Liver (tissue), 9 donors: ENCODE results near the gene EXOC8. TPM values are rescaled to one million over a fixed set of nuclear protein-coding genes. Genes with fewer than 3 reads are reported as not detected.

Source experiments
- DNase-seq: peaks from one replicate; pipeline ENCODE4 v3.0.0-alpha.2; 2017; ENCODE audit warnings: low spot score
- H3K27ac ChIP-seq, 2 donors: one replicate each; pipeline ENCODE4 v1.7.0; 2013; ENCODE audit warnings: inconsistent platforms in 2 of 2, low read length in 2 of 2, control low read depth in 1 of 2, low read depth in 1 of 2, mild to moderate bottlenecking in 1 of 2
- H3K27me3 ChIP-seq, 4 donors: one replicate each; pipeline versions ENCODE4 v1.6.1 to v1.7.0; 2013; ENCODE audit warnings: low read length in 3 of 4, inconsistent platforms in 1 of 4, mild to moderate bottlenecking in 1 of 4, moderate library complexity in 1 of 4; ENCODE audit not compliant: control insufficient read depth in 4 of 4, insufficient read depth in 4 of 4
- H3K36me3 ChIP-seq, 4 donors: one replicate each; pipeline versions ENCODE4 v1.6.1 to v1.7.0; 2013; ENCODE audit warnings: low read length in 3 of 4, mild to moderate bottlenecking in 3 of 4, low read depth in 1 of 4, moderate library complexity in 1 of 4; ENCODE audit not compliant: control insufficient read depth in 4 of 4, insufficient read depth in 3 of 4
- H3K4me1 ChIP-seq, 4 donors: one replicate each; pipeline versions ENCODE4 v1.6.1 to v1.7.0; 2013; ENCODE audit warnings: low read length in 3 of 4, mild to moderate bottlenecking in 3 of 4, moderate library complexity in 1 of 4; ENCODE audit not compliant: control insufficient read depth in 4 of 4, insufficient read depth in 4 of 4
- H3K4me3 ChIP-seq, 3 donors: one replicate each; pipeline versions ENCODE4 v1.6.1 to v1.7.0; 2013; ENCODE audit warnings: low read length in 3 of 3, control low read depth in 1 of 3, low read depth in 1 of 3, mild to moderate bottlenecking in 1 of 3
- H3K9ac ChIP-seq, 2 donors: one replicate each; pipeline ENCODE4 v1.7.0; 2013; ENCODE audit warnings: low read length in 2 of 2, mild to moderate bottlenecking in 2 of 2, moderate library complexity in 2 of 2, control low read depth in 1 of 2, low read depth in 1 of 2
- H3K9me3 ChIP-seq, 4 donors: one replicate each; pipeline versions ENCODE4 v1.6.1 to v1.7.0; 2013; ENCODE audit warnings: low read length in 3 of 4; ENCODE audit not compliant: control insufficient read depth in 4 of 4
- ATF3 ChIP-seq: IDR thresholded peaks from 2 replicates; pipeline ENCODE4 v1.6.1; 2016; ENCODE audit warnings: antibody characterized with exemption
- EGR1 ChIP-seq, 2 donors: IDR thresholded peaks; 2 replicates each; pipeline ENCODE4 v1.6.1; 2016 to 2018; ENCODE audit warnings: antibody characterized with exemption in 2 of 2, low read depth in 2 of 2
- FOXA1 ChIP-seq: IDR thresholded peaks from 2 replicates; pipeline ENCODE4 v1.6.1; 2016; ENCODE audit warnings: antibody characterized with exemption
- FOXA2 ChIP-seq: IDR thresholded peaks from 2 replicates; pipeline ENCODE4 v1.6.1; 2016; ENCODE audit warnings: antibody characterized with exemption
- GABPA ChIP-seq, 2 donors: IDR thresholded peaks in 1 of 2; conservative IDR thresholded peaks in 1 of 2; 2 replicates each; pipeline ENCODE4 v1.6.1; 2016; ENCODE audit warnings: antibody characterized with exemption in 2 of 2, mild to moderate bottlenecking in 1 of 2, moderate library complexity in 1 of 2
- HNF4A ChIP-seq, 2 donors: conservative IDR thresholded peaks; 2 replicates each; pipeline ENCODE4 v1.6.1; 2016; ENCODE audit warnings: antibody characterized with exemption in 2 of 2, mild to moderate bottlenecking in 2 of 2
- HNF4G ChIP-seq: IDR thresholded peaks from 2 replicates; pipeline ENCODE4 v1.6.1; 2016; ENCODE audit warnings: antibody characterized with exemption
- JUND ChIP-seq, 2 donors: IDR thresholded peaks; 2 replicates each; pipeline ENCODE4 v1.6.1; 2016; ENCODE audit warnings: antibody characterized with exemption in 2 of 2
- NR2F2 ChIP-seq: IDR thresholded peaks from 2 replicates; pipeline ENCODE4 v1.6.1; 2016; ENCODE audit warnings: antibody characterized with exemption
- RAD21 ChIP-seq, 2 donors: IDR thresholded peaks; 2 replicates each; pipeline ENCODE4 v1.6.1; 2016; ENCODE audit warnings: antibody characterized with exemption in 2 of 2, mild to moderate bottlenecking in 2 of 2
- REST ChIP-seq: IDR thresholded peaks from 2 replicates; pipeline ENCODE4 v1.6.1; 2016; ENCODE audit warnings: antibody characterized with exemption, mild to moderate bottlenecking
- RXRA ChIP-seq, 2 donors: IDR thresholded peaks; 2 replicates each; pipeline ENCODE4 v1.6.1; 2017 to 2018; ENCODE audit warnings: antibody characterized with exemption in 2 of 2, mild to moderate bottlenecking in 1 of 2
- SP1 ChIP-seq: IDR thresholded peaks from 2 replicates; pipeline ENCODE4 v1.6.1; 2018; ENCODE audit warnings: antibody characterized with exemption, mild to moderate bottlenecking
- TAF1 ChIP-seq: conservative IDR thresholded peaks from 2 replicates; pipeline ENCODE4 v1.6.1; 2016; ENCODE audit warnings: antibody characterized with exemption, mild to moderate bottlenecking
- YY1 ChIP-seq: IDR thresholded peaks from 2 replicates; pipeline ENCODE4 v1.6.1; 2016; ENCODE audit warnings: antibody characterized with exemption, mild to moderate bottlenecking
- ZBTB33 ChIP-seq: IDR thresholded peaks from 2 replicates; pipeline ENCODE4 v1.6.1; 2016; ENCODE audit warnings: antibody characterized with exemption
- WGBS: extraction: QIAGEN DNeasy Blood & Tissue Kit; methylation state at CpG from one replicate; pipeline ENCODE4 v1.1.7; 2013; 5-methylcytosine and 5-hydroxymethylcytosine counted together
- polyA plus RNA-seq, 2 donors: library from polyadenylated mRNA; stranded (reverse) in 1 of 2; unstranded in 1 of 2; fragments of 200-250 nt in 1 of 2; fragments of >200 nt in 1 of 2; fragmentation: Nextera tagmentation in 1 of 2; extraction: Ambion mirVana in 1 of 2; gene quantifications; one replicate each; pipeline versions ENCODE4 v1.2.1 to v1.2.3, GENCODE V29; 2013 to 2015
- total RNA-seq, 2 donors: library from RNA; depleted of rRNA; stranded (reverse); fragments of >200 nt; gene quantifications; one replicate each; pipeline ENCODE4 v1.2.3, GENCODE V29; 2014
- TF ChIP-seq, protein P1 (sequence below): IDR thresholded peaks from 2 replicates; pipeline ENCODE4 v1.6.1; 2016; ENCODE audit warnings: antibody characterized with exemption
- TF ChIP-seq, protein P2 (sequence below): fragments of 150-350 bp; IDR thresholded peaks from 2 replicates; pipeline ENCODE4 v1.5.1; 2017; ENCODE audit warnings: improper control_type of control experiment, low read depth, low read length; ENCODE audit not compliant: missing input control
- donor health status: healthy.
- donor health status: healthy.
- donor health status: healthy.
- donor health status: healthy.
- donor health status: healthy.

EXOC8 gene
- total and polyA plus RNA-seq, 4 donors: 1.6 to 13.4 (median 7.5) TPM

DNA sequence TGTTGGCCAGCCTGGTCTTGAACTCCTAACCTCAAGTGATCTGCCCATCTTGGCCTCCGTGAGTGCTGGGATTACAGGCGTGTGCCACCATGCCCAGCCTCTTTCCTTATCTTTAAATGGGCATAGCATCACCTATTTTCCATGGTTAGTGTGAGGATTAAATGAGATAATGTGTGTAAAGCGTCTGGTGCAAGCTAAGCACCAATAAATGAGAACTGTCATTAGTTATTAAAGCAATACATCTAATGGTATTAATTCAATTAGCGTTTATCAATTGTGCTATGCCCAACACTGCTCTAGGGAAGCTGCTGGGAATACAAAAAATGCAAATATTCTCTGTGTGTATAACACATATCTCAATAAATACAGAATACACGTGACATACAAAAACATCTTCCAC, 10.0 kb downstream of the EXOC8 start:
- H3K9me3 ChIP-seq: no peaks in the 10 kb centered on the region
- H3K27me3 ChIP-seq: no peaks in the 10 kb centered on the region
- no peak for DNase-seq
- no peak overlapping the region for H3K9ac ChIP-seq
- WGBS: 85% methylated on average over 5 of the region's 5 CpGs
- H3K27ac ChIP-seq: no peak overlapping the region
- peaks cover 0 to 2% (median 0%) of the 10 kb centered on the region in 4 donors for H3K36me3 ChIP-seq
- TF ChIP-seq EGR1 (IDR thresholded peaks at IDR 0.05; ENCODE audit: low read depth in 2 of 2) (no peak), HNF4A (conservative IDR thresholded peaks at IDR 0.05) (no peak), RXRA (IDR thresholded peaks at IDR 0.05) (no peak), SP1 (no peak), FOXA1 (no peak), RAD21 (IDR thresholded peaks at IDR 0.05) (no peak), YY1 (no peak), JUND (IDR thresholded peaks at IDR 0.05) (no peak), ATF3 (no peak), HNF4G (no peak), GABPA (IDR thresholded peaks at IDR 0.05 in 1 of 2, conservative IDR thresholded peaks at IDR 0.05 in 1 of 2) (no peak), ZBTB33 (no peak), FOXA2 (no peak), REST (no peak), TAF1 (no peak), NR2F2 (no peak)
- TF ChIP-seq, protein P1, sequence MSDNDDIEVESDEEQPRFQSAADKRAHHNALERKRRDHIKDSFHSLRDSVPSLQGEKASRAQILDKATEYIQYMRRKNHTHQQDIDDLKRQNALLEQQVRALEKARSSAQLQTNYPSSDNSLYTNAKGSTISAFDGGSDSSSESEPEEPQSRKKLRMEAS: no peak
- TF ChIP-seq, protein P2, sequence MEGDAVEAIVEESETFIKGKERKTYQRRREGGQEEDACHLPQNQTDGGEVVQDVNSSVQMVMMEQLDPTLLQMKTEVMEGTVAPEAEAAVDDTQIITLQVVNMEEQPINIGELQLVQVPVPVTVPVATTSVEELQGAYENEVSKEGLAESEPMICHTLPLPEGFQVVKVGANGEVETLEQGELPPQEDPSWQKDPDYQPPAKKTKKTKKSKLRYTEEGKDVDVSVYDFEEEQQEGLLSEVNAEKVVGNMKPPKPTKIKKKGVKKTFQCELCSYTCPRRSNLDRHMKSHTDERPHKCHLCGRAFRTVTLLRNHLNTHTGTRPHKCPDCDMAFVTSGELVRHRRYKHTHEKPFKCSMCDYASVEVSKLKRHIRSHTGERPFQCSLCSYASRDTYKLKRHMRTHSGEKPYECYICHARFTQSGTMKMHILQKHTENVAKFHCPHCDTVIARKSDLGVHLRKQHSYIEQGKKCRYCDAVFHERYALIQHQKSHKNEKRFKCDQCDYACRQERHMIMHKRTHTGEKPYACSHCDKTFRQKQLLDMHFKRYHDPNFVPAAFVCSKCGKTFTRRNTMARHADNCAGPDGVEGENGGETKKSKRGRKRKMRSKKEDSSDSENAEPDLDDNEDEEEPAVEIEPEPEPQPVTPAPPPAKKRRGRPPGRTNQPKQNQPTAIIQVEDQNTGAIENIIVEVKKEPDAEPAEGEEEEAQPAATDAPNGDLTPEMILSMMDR: no peak
- H3K4me3 ChIP-seq: no peak overlapping the region
- H3K4me1 ChIP-seq: peaks cover 0 to 8% (median 6%) of the 10 kb centered on the region in 4 donors
